Kidney glomerular epithelial cell (primary cell): ENCODE data around the gene PIK3CD.
A peak's percentile ranks its signal among the peaks of the same experiment; 100 is the strongest.
"Not testable (repeated sequence)": the region's sequence is repeated elsewhere in the genome, so short reads cannot be mapped to it uniquely, and the experiment has no call there.

Experiments used
- DNase-seq: peaks from one replicate; lab custom pipeline; 2025; lab: John Stamatoyannopoulos, UW

The PIK3CD gene

GRCh38 chr1:9736241-9736640, 84.7 kb downstream of the PIK3CD start:
- no peak for DNase-seq

- no peak for DNase-seq
Measured at GRCh38 chr1:9737057-9737456, 85.5 kb downstream of the PIK3CD start.

GRCh38 chr1:9737671-9738070, 86.1 kb downstream of the PIK3CD start:
- DNase-seq, result no peak

GRCh38 chr1:9744106-9744799, 92.7 kb downstream of the PIK3CD start:
- DNase-seq, result no peak

- no peak for DNase-seq
Measured at GRCh38 chr1:9746211-9746610, 94.7 kb downstream of the PIK3CD start.

GRCh38 chr1:9746651-9747050, 95.1 kb downstream of the PIK3CD start:
- DNase-seq, result no peak

GRCh38 chr1:9748391-9748790, 96.9 kb downstream of the PIK3CD start:
- not testable (repeated sequence) for DNase-seq

GRCh38 chr1:9749361-9749760, 97.8 kb downstream of the PIK3CD start:
- DNase-seq, result no peak

- DNase-seq, result no peak
Measured at GRCh38 chr1:9751971-9752370, 100.4 kb downstream of the PIK3CD start.

- no peak for DNase-seq
Measured at GRCh38 chr1:9753121-9753531, 101.6 kb downstream of the PIK3CD start.

- DNase-seq, result no peak
Measured at GRCh38 chr1:9755441-9755995, 104.0 kb downstream of the PIK3CD start.

GRCh38 chr1:9758559-9759121, 107.1 kb downstream of the PIK3CD start:
- no peak for DNase-seq

- DNase-seq, result no peak
Measured at GRCh38 chr1:9759939-9760338, 108.4 kb downstream of the PIK3CD start.

GRCh38 chr1:9760824-9761223, 109.3 kb downstream of the PIK3CD start:
- DNase-seq, result no peak

- no peak for DNase-seq
Measured at GRCh38 chr1:9761855-9762254, 110.3 kb downstream of the PIK3CD start.

- not testable (repeated sequence) for DNase-seq
Measured at GRCh38 chr1:9762446-9762845, 110.9 kb downstream of the PIK3CD start.

- no peak for DNase-seq
Measured at GRCh38 chr1:9763914-9764313, 112.4 kb downstream of the PIK3CD start.

- DNase-seq, result no peak
Measured at GRCh38 chr1:9764550-9764949, 113.0 kb downstream of the PIK3CD start.

- DNase-seq, result peak; percentile 90
Measured at GRCh38 chr1:9766759-9767442, 115.4 kb downstream of the PIK3CD start.

- DNase-seq, result no peak
Measured at GRCh38 chr1:9767964-9768668, 116.6 kb downstream of the PIK3CD start.

- DNase-seq, result no peak
Measured at GRCh38 chr1:9768983-9769382, 117.5 kb downstream of the PIK3CD start.

- no peak for DNase-seq
Measured at GRCh38 chr1:9770298-9770697, 118.8 kb downstream of the PIK3CD start.
